Sigmoid colon (tissue), 4 donors: ENCODE measurements around the gene ALS2.

Source experiments
- EP300 ChIP-seq, 4 donors: sonication (generic); formaldehyde crosslinking; IDR thresholded peaks; one replicate each; pipeline ENCODE4 v1.6.1; 2017; ENCODE audit warnings: antibody characterized with exemption in 4 of 4
- POLR2A ChIP-seq, 2 donors: fragments of 450-650 bp; IDR thresholded peaks; one replicate each; pipeline ENCODE4 v1.6.1; 2016; ENCODE audit warnings: antibody characterized with exemption in 2 of 2, mild to moderate bottlenecking in 2 of 2, moderate library complexity in 2 of 2
- POLR2AphosphoS5 ChIP-seq, 4 donors: sonication (generic); formaldehyde crosslinking; IDR thresholded peaks; one replicate each; pipeline ENCODE4 v1.6.1; 2017; ENCODE audit warnings: antibody characterized with exemption in 4 of 4
- TF ChIP-seq, protein P1 (sequence below), 4 experiments: fragments of 450-650 bp in 3 of 4; fragments of 200-600 bp in 1 of 4; IDR thresholded peaks; one replicate each; pipeline ENCODE4 v1.5.1; 2016 to 2019; ENCODE audit warnings: antibody characterized with exemption in 4 of 4, mild to moderate bottlenecking in 3 of 4, moderate library complexity in 2 of 4

DNA sequence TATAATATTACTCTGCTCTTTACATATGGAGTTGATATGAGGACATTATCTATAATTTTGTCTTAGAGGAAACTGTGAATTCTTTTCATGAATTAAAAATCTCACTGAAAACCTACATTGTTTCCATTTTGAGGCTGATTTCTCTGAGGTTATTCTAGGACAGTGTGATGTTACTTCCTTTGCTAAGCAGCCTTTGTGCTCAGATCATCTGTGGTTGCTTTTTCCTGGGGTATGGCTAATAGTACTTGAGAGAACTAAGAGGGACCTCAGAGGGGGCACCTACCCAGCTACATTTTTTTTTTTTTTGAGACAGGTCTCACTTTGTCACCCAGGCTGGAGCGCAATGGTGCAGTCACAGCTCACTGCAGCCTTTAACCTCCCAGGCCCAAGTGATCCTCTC, 73.6 kb downstream of the ALS2 start:
- TF ChIP-seq, protein P1, sequence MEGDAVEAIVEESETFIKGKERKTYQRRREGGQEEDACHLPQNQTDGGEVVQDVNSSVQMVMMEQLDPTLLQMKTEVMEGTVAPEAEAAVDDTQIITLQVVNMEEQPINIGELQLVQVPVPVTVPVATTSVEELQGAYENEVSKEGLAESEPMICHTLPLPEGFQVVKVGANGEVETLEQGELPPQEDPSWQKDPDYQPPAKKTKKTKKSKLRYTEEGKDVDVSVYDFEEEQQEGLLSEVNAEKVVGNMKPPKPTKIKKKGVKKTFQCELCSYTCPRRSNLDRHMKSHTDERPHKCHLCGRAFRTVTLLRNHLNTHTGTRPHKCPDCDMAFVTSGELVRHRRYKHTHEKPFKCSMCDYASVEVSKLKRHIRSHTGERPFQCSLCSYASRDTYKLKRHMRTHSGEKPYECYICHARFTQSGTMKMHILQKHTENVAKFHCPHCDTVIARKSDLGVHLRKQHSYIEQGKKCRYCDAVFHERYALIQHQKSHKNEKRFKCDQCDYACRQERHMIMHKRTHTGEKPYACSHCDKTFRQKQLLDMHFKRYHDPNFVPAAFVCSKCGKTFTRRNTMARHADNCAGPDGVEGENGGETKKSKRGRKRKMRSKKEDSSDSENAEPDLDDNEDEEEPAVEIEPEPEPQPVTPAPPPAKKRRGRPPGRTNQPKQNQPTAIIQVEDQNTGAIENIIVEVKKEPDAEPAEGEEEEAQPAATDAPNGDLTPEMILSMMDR (IDR thresholded peaks at IDR 0.05), result no peak
- TF ChIP-seq POLR2A (IDR thresholded peaks at IDR 0.05), result no peak
- no peak for TF ChIP-seq POLR2AphosphoS5 (IDR thresholded peaks at IDR 0.05)
- no peak for TF ChIP-seq EP300 (IDR thresholded peaks at IDR 0.05)
